Type B pancreatic cell (in vitro differentiated cells): ENCODE data around the gene CD46. TPM values are rescaled to one million over a fixed set of nuclear protein-coding genes. Genes with fewer than 3 reads are reported as not detected.
A peak's percentile ranks its signal among the peaks of the same experiment; 100 is the strongest.
"Not testable (repeated sequence)": the region's sequence is repeated elsewhere in the genome, so short reads cannot be mapped to it uniquely, and the experiment has no call there.

Experiments
- DNase-seq: peaks from one replicate; pipeline ENCODE4 v3.0.0; 2021; ENCODE audit warnings: mixed read lengths; ENCODE audit not compliant: unreplicated experiment; ENCODE audit errors: extremely low spot score
- H3K27ac Mint-ChIP-seq: 2 replicates; pipeline ENCODE4 v1.8.0; 2021; ENCODE audit warnings: mild to moderate bottlenecking, mixed read lengths
- H3K27me3 Mint-ChIP-seq: 2 replicates; pipeline ENCODE4 v1.8.0; 2021; ENCODE audit warnings: mixed read lengths
- H3K36me3 Mint-ChIP-seq: 2 replicates; pipeline ENCODE4 v1.8.0; 2021; ENCODE audit warnings: mixed read lengths
- H3K4me1 Mint-ChIP-seq: one replicate; pipeline ENCODE4 v1.8.0; 2021; ENCODE audit warnings: mixed read lengths; ENCODE audit not compliant: unreplicated experiment
- H3K4me3 Mint-ChIP-seq: 2 replicates; pipeline ENCODE4 v1.8.0; 2021; ENCODE audit warnings: mild to moderate bottlenecking, mixed read lengths
- H3K9me3 Mint-ChIP-seq: 2 replicates; pipeline ENCODE4 v1.8.0; 2021; ENCODE audit warnings: mixed read lengths
- CTCF ChIP-seq: fragments of 200-600 bp; sonication (generic); conservative IDR thresholded peaks from 2 replicates; pipeline ENCODE4 v1.5.0; 2021; ENCODE audit warnings: antibody characterized with exemption, mild to moderate bottlenecking
- total RNA-seq: library from RNA; stranded (reverse); gene quantifications from 2 replicates; pipeline ENCODE4 v1.2.1, GENCODE V29; 2021; ENCODE audit warnings: low replicate concordance

Gene CD46
- total RNA-seq, 1 donor from 2014 or later, result 155 TPM

DNA sequence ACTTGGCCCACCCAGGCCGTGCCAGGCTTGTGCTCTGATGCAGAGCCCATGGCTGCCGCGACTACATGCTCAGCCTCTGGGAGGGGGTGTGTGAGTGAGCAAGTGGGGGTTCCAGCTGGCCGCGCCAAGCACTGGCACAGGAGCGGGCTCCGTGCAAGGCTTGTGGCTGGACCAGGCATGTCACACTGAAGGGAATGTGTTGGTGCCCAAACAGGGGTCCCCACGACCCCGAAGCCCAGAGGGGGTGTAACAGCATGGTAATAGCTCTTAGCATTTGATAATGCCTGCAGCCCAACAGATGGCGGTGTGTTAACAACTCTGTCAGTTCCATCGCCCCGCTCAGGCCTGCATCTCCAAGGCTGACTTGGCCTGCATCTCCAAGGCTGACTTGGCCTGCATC lies 38.3 kb upstream of the CD46 start:
- Mint-ChIP-seq H3K4me1 (no peaks in the 10 kb centered on the region), H3K36me3 (no peaks in the 10 kb centered on the region), H3K9me3 (no peaks in the 10 kb centered on the region), H3K27me3 (no peaks in the 10 kb centered on the region), H3K27ac (no peak overlapping the region), H3K4me3 (no peak overlapping the region)
- no peak for DNase-seq
- TF ChIP-seq CTCF, result no peak

DNA sequence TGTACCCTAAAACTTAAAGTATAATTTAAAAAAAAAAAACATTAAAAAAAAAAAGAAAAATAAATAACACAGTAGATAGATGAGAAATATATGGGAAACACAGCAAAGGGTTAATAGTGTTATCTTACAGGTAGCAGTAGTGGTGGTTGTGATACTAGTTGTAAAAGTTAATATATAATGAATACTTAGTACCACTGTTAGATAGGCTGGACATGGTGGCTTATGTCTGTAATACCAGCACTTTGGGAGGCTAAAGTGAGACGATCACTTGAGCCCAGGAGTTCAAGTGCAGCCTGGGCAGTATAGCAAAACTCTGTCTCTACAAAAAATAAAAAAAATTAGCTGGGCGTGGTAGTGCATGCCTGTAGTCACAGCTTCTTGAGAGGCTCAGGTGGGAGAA lies 32.6 kb upstream of the CD46 start:
- no peaks in the 10 kb centered on the region for H3K27me3 Mint-ChIP-seq
- H3K9me3 Mint-ChIP-seq, result no peaks in the 10 kb centered on the region
- no peak overlapping the region for H3K4me3 Mint-ChIP-seq
- H3K36me3 Mint-ChIP-seq, result no peaks in the 10 kb centered on the region
- no peaks in the 10 kb centered on the region for H3K4me1 Mint-ChIP-seq
- no peak for DNase-seq
- H3K27ac Mint-ChIP-seq, result no peak overlapping the region
- no peak for TF ChIP-seq CTCF

DNA sequence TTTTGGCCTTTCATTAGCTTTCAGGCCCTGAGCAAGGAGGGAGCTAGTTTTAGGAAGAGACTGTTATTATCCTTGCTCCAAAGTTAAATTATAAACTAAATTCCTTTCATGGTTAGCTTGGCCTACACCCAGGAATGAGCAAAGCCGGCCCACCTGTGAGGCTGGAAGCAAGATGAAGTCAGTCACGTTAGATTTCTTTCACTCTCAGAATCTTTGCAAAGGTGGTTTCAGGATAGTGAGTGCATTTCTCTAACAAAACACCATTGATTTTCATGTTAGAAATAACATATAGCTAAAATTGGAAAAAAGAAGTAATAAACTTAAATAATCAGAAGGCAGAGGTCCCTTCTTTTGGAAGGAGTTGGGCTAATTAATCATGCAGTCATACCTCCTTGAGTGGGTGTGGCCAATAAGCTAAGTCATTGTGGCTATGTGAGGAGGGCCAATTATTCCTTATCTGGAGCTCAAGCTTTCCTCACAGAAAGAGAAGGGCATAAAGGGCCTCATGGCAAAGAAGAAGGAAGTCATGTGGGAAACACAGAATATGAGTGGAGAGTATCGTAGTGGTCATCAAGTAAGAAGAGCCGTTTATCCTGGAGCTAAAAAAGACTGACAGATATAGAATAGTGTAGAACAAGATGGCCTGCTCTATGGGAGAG lies 23.5 kb upstream of the CD46 start:
- H3K9me3 Mint-ChIP-seq, DNase-seq, H3K27ac Mint-ChIP-seq, H3K4me3 Mint-ChIP-seq, H3K36me3 Mint-ChIP-seq, H3K27me3 Mint-ChIP-seq, H3K4me1 Mint-ChIP-seq: not testable (repeated sequence)

DNA sequence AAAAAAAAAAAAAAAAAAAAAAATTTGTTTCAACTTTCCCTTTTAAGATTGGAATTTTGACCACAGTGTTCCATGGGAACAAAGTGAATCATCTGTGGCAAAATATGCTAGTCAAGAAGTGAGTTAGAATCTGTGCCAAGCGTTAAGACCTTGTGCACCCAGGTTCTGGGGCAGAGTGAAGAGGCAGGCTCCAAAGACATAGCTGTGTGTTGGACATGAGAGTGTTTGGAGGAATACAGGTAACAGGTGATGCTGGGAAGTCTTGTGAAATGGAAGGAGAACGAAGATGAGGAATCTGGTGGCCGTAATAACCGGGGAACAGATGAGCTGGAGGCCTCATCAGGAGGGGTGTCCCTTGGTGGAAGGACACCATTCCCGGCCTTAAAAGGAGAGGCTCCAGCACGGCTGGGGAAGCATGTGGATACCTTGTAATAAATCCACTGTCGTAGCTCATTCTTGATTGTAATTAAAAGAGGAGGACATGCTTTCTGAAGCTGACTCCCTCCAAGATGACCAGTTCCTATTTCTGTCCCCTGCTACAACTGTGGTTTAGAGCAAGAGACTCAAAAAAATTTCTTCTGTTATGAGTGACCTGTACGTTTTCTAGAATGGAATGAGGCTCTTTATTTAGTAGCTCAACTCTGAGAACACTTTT lies 14.2 kb upstream of the CD46 start:
- H3K4me1 Mint-ChIP-seq, DNase-seq, H3K36me3 Mint-ChIP-seq, H3K27me3 Mint-ChIP-seq, H3K9me3 Mint-ChIP-seq, H3K4me3 Mint-ChIP-seq, H3K27ac Mint-ChIP-seq: not testable (repeated sequence)

- H3K27ac Mint-ChIP-seq, result peak overlapping the region; percentile 23
- H3K9me3 Mint-ChIP-seq, H3K4me3 Mint-ChIP-seq, H3K27me3 Mint-ChIP-seq, DNase-seq, H3K4me1 Mint-ChIP-seq, H3K36me3 Mint-ChIP-seq: not testable (repeated sequence)
Measured at GRCh38 chr1:207738158-207738659, 13.6 kb upstream of the CD46 start.

GRCh38 chr1:207740207-207740606 lies 11.6 kb upstream of the CD46 start:
- no peak for TF ChIP-seq CTCF
- peaks cover 8% of the 10 kb centered on the region for H3K4me1 Mint-ChIP-seq
- no peaks in the 10 kb centered on the region for H3K36me3 Mint-ChIP-seq
- H3K9me3 Mint-ChIP-seq, result no peaks in the 10 kb centered on the region
- no peak overlapping the region for H3K27ac Mint-ChIP-seq
- H3K27me3 Mint-ChIP-seq, result no peaks in the 10 kb centered on the region
- no peak overlapping the region for H3K4me3 Mint-ChIP-seq
- DNase-seq, result no peak

DNA sequence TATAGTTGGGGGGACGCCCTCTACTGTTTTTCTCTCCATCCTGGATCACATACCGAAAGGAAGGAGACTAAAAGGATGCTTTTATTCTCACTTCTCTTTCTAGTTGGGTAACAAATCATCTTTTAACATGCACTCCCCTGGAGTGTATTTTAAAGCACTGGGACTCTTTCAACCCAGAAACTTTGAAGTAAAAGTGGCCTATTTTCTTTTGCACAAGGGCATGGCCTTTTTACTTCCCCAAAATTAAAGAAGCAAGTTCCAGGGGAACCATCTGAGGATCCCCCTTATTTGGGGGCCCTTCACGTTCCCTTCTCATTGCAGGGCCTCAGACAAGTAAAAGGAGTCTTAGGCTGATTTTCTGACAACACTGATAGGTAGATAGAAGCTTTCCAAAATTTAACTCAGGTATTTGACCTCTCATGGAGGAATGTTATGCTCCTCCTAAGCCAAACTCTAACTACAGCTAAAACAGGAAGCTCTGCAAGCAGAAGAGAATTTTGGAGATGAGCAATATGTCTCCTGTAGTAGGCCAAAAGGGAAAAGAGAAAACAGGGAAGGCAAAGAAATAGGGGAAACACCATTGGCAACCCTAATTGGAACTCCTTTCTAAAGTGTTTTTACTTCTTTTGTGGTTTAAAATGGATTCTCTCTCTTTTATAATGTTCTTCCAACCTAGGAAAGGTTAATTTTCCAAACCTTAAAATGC lies 8.9 kb upstream of the CD46 start:
- no peak overlapping the region for H3K27ac Mint-ChIP-seq
- H3K36me3 Mint-ChIP-seq, result no peaks in the 10 kb centered on the region
- H3K27me3 Mint-ChIP-seq, result no peaks in the 10 kb centered on the region
- no peak overlapping the region for H3K4me3 Mint-ChIP-seq
- no peaks in the 10 kb centered on the region for H3K9me3 Mint-ChIP-seq
- H3K4me1 Mint-ChIP-seq, result peaks cover 5% of the 10 kb centered on the region
- TF ChIP-seq CTCF, result no peak
- DNase-seq, result no peak
